GM12875 (cell line): ENCODE results near the gene PTCHD1.

ENCODE experiments used
- H3K4me3 ChIP-seq: one replicate; pipeline ENCODE4 v1.5.1; 2011; ENCODE audit warnings: low read depth, low read length, control low read depth
- TF ChIP-seq, protein P1 (sequence below): IDR thresholded peaks from 2 replicates; pipeline ENCODE4 v1.5.1; 2011; ENCODE audit warnings: low read depth, mild to moderate bottlenecking, control low read depth, inconsistent platforms, low read length, moderate library complexity, borderline replicate concordance; ENCODE audit not compliant: insufficient read depth

PTCHD1 gene

DNA sequence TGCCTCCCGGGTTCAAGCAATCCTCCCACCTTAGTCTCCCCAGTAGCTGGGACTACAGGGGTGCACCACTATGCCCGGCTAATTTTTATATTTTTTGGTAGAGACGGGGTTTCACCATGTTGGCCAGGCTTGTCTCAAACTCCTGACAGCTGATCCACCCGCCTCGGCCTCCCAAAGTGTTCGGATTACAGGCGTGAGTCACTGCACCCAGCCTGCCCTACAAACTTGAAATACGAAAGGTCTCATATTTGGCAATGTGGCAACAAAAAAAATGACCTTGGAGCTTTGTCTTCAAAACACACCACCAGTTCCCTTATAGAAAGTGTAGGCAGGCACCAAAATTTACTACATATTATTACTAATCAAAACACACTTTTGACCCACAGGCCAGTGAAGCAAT is 22.9 kb upstream of the PTCHD1 start:
- H3K4me3 ChIP-seq: no peak overlapping the region
- TF ChIP-seq, protein P1, sequence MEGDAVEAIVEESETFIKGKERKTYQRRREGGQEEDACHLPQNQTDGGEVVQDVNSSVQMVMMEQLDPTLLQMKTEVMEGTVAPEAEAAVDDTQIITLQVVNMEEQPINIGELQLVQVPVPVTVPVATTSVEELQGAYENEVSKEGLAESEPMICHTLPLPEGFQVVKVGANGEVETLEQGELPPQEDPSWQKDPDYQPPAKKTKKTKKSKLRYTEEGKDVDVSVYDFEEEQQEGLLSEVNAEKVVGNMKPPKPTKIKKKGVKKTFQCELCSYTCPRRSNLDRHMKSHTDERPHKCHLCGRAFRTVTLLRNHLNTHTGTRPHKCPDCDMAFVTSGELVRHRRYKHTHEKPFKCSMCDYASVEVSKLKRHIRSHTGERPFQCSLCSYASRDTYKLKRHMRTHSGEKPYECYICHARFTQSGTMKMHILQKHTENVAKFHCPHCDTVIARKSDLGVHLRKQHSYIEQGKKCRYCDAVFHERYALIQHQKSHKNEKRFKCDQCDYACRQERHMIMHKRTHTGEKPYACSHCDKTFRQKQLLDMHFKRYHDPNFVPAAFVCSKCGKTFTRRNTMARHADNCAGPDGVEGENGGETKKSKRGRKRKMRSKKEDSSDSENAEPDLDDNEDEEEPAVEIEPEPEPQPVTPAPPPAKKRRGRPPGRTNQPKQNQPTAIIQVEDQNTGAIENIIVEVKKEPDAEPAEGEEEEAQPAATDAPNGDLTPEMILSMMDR: no peak

DNA sequence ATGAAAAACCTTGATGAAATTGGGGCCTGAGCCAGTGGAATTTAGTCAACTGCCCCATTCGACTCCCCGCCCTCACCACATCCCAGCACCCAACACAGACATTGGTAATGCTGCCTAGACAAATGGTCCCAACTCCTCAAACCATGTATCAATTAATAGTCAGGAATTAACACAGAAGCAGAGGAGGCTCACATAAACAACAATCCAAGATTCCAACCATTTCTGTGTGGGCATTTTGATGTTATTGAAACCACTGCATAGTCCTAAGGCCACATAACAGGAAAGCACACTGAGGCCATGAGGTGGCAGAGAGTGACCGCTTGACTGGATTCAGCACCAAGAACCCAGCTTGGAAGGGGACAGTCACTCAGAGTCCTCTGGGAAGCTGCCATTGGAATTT is 22.5 kb upstream of the PTCHD1 start:
- no peak overlapping the region for H3K4me3 ChIP-seq
- TF ChIP-seq, protein P1: no peak

DNA sequence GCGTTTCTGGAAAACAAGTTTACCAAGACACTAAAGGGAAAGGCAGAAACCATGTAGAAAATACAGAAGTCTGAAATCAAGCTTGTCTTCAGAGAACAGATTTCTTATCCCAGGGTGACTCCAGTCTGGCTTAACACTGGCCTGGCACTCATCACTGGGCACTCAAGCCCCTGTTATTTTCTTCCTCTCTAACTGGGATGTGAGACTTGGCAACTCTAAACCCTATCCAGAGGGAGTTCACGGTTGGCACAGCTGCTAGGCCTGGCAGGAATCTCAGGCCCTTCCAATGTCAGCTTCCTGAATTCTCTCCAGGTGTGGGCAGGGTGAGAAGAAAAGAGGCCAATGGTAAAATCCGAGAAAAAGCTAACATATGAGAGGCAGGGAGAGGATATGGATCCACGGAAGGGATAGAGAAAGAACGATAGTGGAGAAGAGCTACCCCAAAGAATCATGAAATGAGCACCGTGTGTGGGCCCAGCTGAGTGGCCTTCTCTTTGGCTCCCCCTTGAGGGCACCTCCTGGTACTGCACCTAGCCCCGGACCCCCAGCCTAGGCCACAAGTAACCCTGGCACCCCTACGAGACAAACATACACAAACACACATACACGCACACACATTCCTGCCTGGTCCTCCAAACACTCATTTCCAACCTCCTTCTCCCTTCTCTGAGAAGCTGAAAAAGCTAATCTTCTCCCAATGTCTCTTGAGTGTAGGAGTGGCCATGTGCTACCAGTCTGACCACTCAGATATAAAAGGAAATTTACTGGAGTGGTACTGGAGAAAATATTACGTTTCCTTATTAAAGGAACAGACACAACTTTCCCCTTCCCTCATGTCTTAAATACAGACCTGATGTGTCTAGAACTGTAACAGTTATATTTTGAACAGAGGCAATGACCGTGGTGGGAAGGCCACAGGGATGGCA is 16.6 kb upstream of the PTCHD1 start:
- H3K4me3 ChIP-seq: no peak overlapping the region
- TF ChIP-seq, protein P1: peak; percentile 94

GRCh38 chrX:23327104-23327503 is 7.5 kb upstream of the PTCHD1 start:
- H3K4me3 ChIP-seq: no peak overlapping the region
- TF ChIP-seq, protein P1: no peak

GRCh38 chrX:23331701-23332100 is 2.9 kb upstream of the PTCHD1 start:
- TF ChIP-seq, protein P1: no peak
- H3K4me3 ChIP-seq: no peak overlapping the region

DNA sequence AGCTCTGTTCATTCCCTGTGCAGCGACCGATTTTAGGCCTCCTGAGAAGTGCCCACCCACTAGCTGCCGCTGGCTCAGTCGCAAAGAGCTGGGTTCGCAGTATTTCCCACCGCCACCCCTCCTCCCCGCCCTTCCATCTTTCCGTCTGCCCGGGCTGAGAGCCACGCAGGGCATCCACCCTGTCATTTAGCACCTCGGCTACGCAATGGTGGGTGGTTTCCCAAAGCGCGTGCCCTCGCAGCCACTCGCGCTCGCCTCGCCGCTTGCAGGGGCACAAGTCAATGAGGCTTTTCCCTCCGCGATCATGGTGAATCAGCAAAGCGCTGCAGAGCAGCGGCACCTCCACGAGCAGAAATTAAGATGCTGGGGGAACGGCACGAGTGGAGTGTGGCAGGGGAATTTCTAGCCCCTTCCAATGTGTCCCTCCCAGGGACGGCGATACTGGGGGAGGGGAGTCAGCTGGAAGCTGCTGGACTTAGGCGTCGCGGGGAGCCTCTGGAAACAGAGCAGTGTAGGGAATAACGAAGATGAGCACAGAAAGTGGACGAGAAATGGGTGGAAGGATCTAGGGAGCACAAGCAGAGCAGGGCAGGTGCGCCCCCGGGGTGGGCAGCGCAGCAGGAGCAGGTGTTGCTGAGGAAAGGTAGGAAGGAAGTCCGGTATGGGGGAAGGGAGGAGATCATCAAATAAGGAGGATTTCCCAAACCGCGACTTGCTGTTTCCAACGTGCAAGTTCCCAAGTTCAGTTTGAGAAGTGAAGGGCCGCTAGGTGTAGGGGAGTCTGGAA is 2.4 kb upstream of the PTCHD1 start:
- H3K4me3 ChIP-seq: no peak overlapping the region

More for the DNA sequence above, 2.4 kb upstream of the PTCHD1 start:
- TF ChIP-seq, protein P1: no peak
